SK-N-SH (cell line): ENCODE data around the gene SCAMP2. TPM values are rescaled to one million over a fixed set of nuclear protein-coding genes. Genes with fewer than 3 reads are reported as not detected.
"Not testable (repeated sequence)": the region's sequence is repeated elsewhere in the genome, so short reads cannot be mapped to it uniquely, and the experiment has no call there.

Experiments
- CTCF ChIA-PET: fragments of 300-600, 350-600 bp; formaldehyde crosslinking; extraction: SDS; loops from one replicate; lab custom pipeline; 2021; lab: Yijun Ruan, JAX
- POLR2A ChIA-PET: fragments of 350-600 bp; sonication (Branson Sonifier 250); formaldehyde crosslinking; extraction: SDS; loops from one replicate; lab custom pipeline; 2020; ENCODE audit warnings: antibody characterized with exemption, inconsistent platforms; lab: Yijun Ruan, JAX
- DNase-seq: peaks from one replicate; pipeline ENCODE4 v3.0.0; 2012
- H2AFZ ChIP-seq: fragments of 200-600 bp; sonication (generic); 2 replicates; pipeline ENCODE4 v1.8.1; 2016; ENCODE audit warnings: antibody characterized with exemption, mild to moderate bottlenecking, low read depth
- H3F3A ChIP-seq: fragments of 200-600 bp; sonication (generic); replicated peaks from 2 replicates; pipeline ENCODE3; 2016; ENCODE audit warnings: antibody characterized with exemption, mild to moderate bottlenecking; ENCODE audit not compliant: insufficient read depth
- H3K27ac ChIP-seq, 2 experiments: fragments of 200-500 bp in 1 of 2; fragments of 200-600 bp in 1 of 2; sonication (Bioruptor generic) in 1 of 2; sonication (generic), shearing (Covaris generic) in 1 of 2; 2 replicates each; pipeline versions ENCODE4 v1.5.1 to v1.6.1; 2014 to 2016; ENCODE audit warnings: low read depth in 2 of 2, inconsistent platforms in 1 of 2, low read length in 1 of 2, mild to moderate bottlenecking in 1 of 2, mixed read lengths in 1 of 2
- H3K27me3 ChIP-seq: fragments of 200-600 bp; sonication (generic), shearing (Covaris generic); 2 replicates; pipeline ENCODE4 v1.6.1; 2016; ENCODE audit warnings: mixed run types; ENCODE audit not compliant: insufficient read depth
- H3K36me3 ChIP-seq, 2 experiments: fragments of 200-500 bp in 1 of 2; fragments of 200-600 bp in 1 of 2; sonication (Bioruptor generic) in 1 of 2; sonication (generic) in 1 of 2; replicated peaks in 1 of 2; 2 replicates each; pipeline versions ENCODE3 to v1.5.1; 2014 to 2016; ENCODE audit warnings: low read length in 1 of 2, mild to moderate bottlenecking in 1 of 2; ENCODE audit not compliant: insufficient read depth in 2 of 2, control insufficient read depth in 1 of 2
- H3K4me1 ChIP-seq, 2 experiments: fragments of 200-500 bp in 1 of 2; fragments of 200-600 bp in 1 of 2; sonication (Bioruptor generic) in 1 of 2; sonication (generic), shearing (Covaris generic) in 1 of 2; 2 replicates each; pipeline versions ENCODE4 v1.5.1 to v1.6.1; 2014 to 2016; ENCODE audit warnings: low read depth in 1 of 2, low read length in 1 of 2, mixed run types in 1 of 2; ENCODE audit not compliant: insufficient read depth in 2 of 2, control insufficient read depth in 1 of 2
- H3K4me2 ChIP-seq: fragments of 200-600 bp; sonication (generic), shearing (Covaris generic); 2 replicates; pipeline ENCODE4 v1.6.1; 2017; ENCODE audit warnings: mixed run types
- H3K4me3 ChIP-seq, 2 experiments: fragments of 200-500 bp in 1 of 2; fragments of 200-600 bp in 1 of 2; sonication (Bioruptor generic) in 1 of 2; sonication (generic), shearing (Covaris generic) in 1 of 2; 2 replicates each; pipeline versions ENCODE4 v1.5.1 to v1.8.1; 2014 to 2016; ENCODE audit warnings: low read depth in 2 of 2, inconsistent platforms in 1 of 2, low read length in 1 of 2, mild to moderate bottlenecking in 1 of 2, mixed read lengths in 1 of 2, moderate library complexity in 1 of 2
- H3K79me2 ChIP-seq: fragments of 200-600 bp; sonication (generic); 2 replicates; pipeline ENCODE4 v1.8.1; 2017; ENCODE audit warnings: mild to moderate bottlenecking; ENCODE audit not compliant: insufficient read depth
- H3K9ac ChIP-seq: fragments of 200-600 bp; sonication (generic); 2 replicates; pipeline ENCODE4 v1.6.1; 2017; ENCODE audit warnings: mixed run types
- H3K9me2 ChIP-seq: fragments of 200-600 bp; sonication (generic); 2 replicates; pipeline ENCODE4 v1.6.1; 2017; ENCODE audit warnings: mixed run types
- H3K9me3 ChIP-seq: fragments of 200-600 bp; sonication (generic); 2 replicates; pipeline ENCODE4 v1.6.1; 2017; ENCODE audit warnings: mixed run types, mild to moderate bottlenecking, moderate library complexity
- H4K20me1 ChIP-seq: fragments of 200-600 bp; sonication (generic); 2 replicates; pipeline ENCODE4 v1.6.1; 2017; ENCODE audit warnings: mild to moderate bottlenecking, mixed run types; ENCODE audit not compliant: insufficient read depth
- ELF1 ChIP-seq: IDR thresholded peaks from 2 replicates; pipeline ENCODE4 v1.4.0; 2012
- FOSL2 ChIP-seq: IDR thresholded peaks from 2 replicates; pipeline ENCODE4 v1.4.0; 2012; ENCODE audit warnings: low read depth, mild to moderate bottlenecking, moderate library complexity, borderline replicate concordance
- GABPA ChIP-seq: IDR thresholded peaks from 2 replicates; pipeline ENCODE4 v1.4.0; 2012; ENCODE audit warnings: low read depth, mild to moderate bottlenecking
- GATA2 ChIP-seq: sonication (generic); formaldehyde crosslinking; IDR thresholded peaks from 2 replicates; pipeline ENCODE4 v1.5.0; 2020; ENCODE audit warnings: mild to moderate bottlenecking, missing genetic modification reagents
- MAX ChIP-seq: IDR thresholded peaks from 2 replicates; pipeline ENCODE4 v1.4.0; 2012; ENCODE audit warnings: low read depth
- MEF2A ChIP-seq: IDR thresholded peaks from 2 replicates; pipeline ENCODE4 v1.4.0; 2012; ENCODE audit warnings: low read depth, borderline replicate concordance
- RAD21 ChIP-seq: IDR thresholded peaks from 2 replicates; pipeline ENCODE4 v1.6.1; 2012; ENCODE audit warnings: mild to moderate bottlenecking, low read length
- REST ChIP-seq: IDR thresholded peaks from 2 replicates; pipeline ENCODE4 v1.6.1; 2012; ENCODE audit warnings: mild to moderate bottlenecking, low read depth, low read length, moderate library complexity
- SIN3A ChIP-seq: IDR thresholded peaks from 2 replicates; pipeline ENCODE4 v1.6.1; 2012; ENCODE audit warnings: low read depth, mild to moderate bottlenecking, low read length, moderate library complexity, borderline replicate concordance
- SMC3 ChIP-seq: IDR thresholded peaks from 2 replicates; pipeline ENCODE4 v1.6.1; 2012; ENCODE audit warnings: low read depth, low read length, improper control_type of control experiment
- TAF1 ChIP-seq: IDR thresholded peaks from 2 replicates; pipeline ENCODE4 v1.6.1; 2012; ENCODE audit warnings: low read depth, mild to moderate bottlenecking, low read length, moderate library complexity, borderline replicate concordance
- TEAD4 ChIP-seq: IDR thresholded peaks from 2 replicates; pipeline ENCODE4 v1.4.0; 2012; ENCODE audit warnings: mild to moderate bottlenecking, borderline replicate concordance; ENCODE audit not compliant: insufficient read depth
- USF2 ChIP-seq: fragments of 150-350 bp; IDR thresholded peaks from 2 replicates; pipeline ENCODE4 v1.6.1; 2017; ENCODE audit warnings: antibody characterized with exemption, low read length, low read depth, borderline replicate concordance
- WGBS: methylation state at CpG from one replicate; pipeline ENCODE4 v1.1.6; 2017; ENCODE audit warnings: low lambda C conversion rate; 5-methylcytosine and 5-hydroxymethylcytosine counted together
- polyA plus RNA-seq, 3 experiments: library from polyadenylated mRNA; depleted of rRNA; stranded (reverse); fragments of >200 nt; gene quantifications; 2 replicates each; pipeline ENCODE4 v1.2.3, GENCODE V29; 2012
- TF ChIP-seq, protein P1 (sequence below): IDR thresholded peaks from 2 replicates; pipeline ENCODE4; 2012

The SCAMP2 gene
- polyA plus RNA-seq, 1 of the 3 experiments (the other 2 are of a cell fraction): 88.1 TPM

- no peak overlapping the region for H3K4me2 ChIP-seq
- no peak for DNase-seq
- no peaks in the 10 kb centered on the region for H3K4me1 ChIP-seq
- peaks cover 10% of the 10 kb centered on the region for H3F3A ChIP-seq
- no peaks in the 10 kb centered on the region for H3K9me2 ChIP-seq
- H3K27ac ChIP-seq: no peak overlapping the region
- H2AFZ ChIP-seq: no peak overlapping the region
- no peak overlapping the region for H3K9ac ChIP-seq
- ChIA-PET POLR2A (no interaction called here), CTCF (interaction anchor here (0.6 to 2.0 kb wide), 5 partner anchors 8 to 147 kb away, joined by 3 to 5 read pairs (median 3); no protein-coding TSS in a partner anchor)
- H3K9me3 ChIP-seq: no peaks in the 10 kb centered on the region
- peaks cover 26 to 51% of the 10 kb centered on the region in 2 experiments for H3K36me3 ChIP-seq
- H3K4me3 ChIP-seq: no peak overlapping the region
- no peaks in the 10 kb centered on the region for H4K20me1 ChIP-seq
- H3K27me3 ChIP-seq: no peaks in the 10 kb centered on the region
- 98% methylated on average over 6 of the region's 6 CpGs for WGBS
- TF ChIP-seq USF2 (no peak), GATA2 (no peak)
- H3K79me2 ChIP-seq: no peaks in the 10 kb centered on the region
Observed at GRCh38 chr15:74917676-74918075, 44.5 kb upstream of the SCAMP2 start.

DNA sequence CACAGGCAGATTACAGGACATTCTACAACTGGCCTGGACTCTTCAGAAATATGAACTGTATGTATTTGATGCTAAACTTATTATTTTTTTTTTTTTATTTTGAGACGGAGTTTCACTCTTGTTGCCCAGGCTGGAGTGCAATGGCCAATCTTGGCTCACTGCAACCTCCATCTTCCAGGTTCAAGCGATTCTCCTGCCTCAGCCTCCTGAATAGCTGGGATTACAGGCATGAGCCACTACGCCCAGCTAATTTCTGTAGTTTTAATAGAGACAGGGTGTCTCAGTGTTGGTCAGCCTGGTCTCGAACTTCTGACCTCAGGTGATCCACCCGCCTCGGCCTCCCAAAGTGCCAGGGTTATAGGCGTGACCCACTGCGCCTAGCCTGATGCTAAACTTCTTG, 40.6 kb upstream of the SCAMP2 start:
- H3K9me3 ChIP-seq, DNase-seq, H3K27me3 ChIP-seq, H3K4me1 ChIP-seq, H2AFZ ChIP-seq, H3K4me3 ChIP-seq, H3K79me2 ChIP-seq, H3K9me2 ChIP-seq, H3K4me2 ChIP-seq, H3F3A ChIP-seq, H4K20me1 ChIP-seq, H3K9ac ChIP-seq, H3K27ac ChIP-seq: not testable (repeated sequence)
- CTCF ChIA-PET: interaction anchor here (0.8 to 5.0 kb wide), 5 partner anchors 10 to 439 kb away, joined by 3 to 32 read pairs (median 4); no protein-coding TSS in a partner anchor
- 97% methylated on average over 8 of the region's 8 CpGs for WGBS
- POLR2A ChIA-PET: interaction anchor here (0.8 kb wide), 1 partner anchor 137 kb away, joined by 3 read pairs; no protein-coding TSS in a partner anchor
- peaks cover 9 to 24% of the 10 kb centered on the region in 2 experiments for H3K36me3 ChIP-seq

- H3K4me3 ChIP-seq: no peak overlapping the region
- H3K9me2 ChIP-seq: no peaks in the 10 kb centered on the region
- H3K9ac ChIP-seq: no peak overlapping the region
- DNase-seq: no peak
- peaks cover 10% of the 10 kb centered on the region for H3F3A ChIP-seq
- H3K36me3 ChIP-seq: peaks cover 5 to 21% of the 10 kb centered on the region in 2 experiments
- no peaks in the 10 kb centered on the region for H3K79me2 ChIP-seq
- no peaks in the 10 kb centered on the region for H3K27me3 ChIP-seq
- POLR2A ChIA-PET: interaction anchor here (1.5 kb wide), 1 partner anchor 11 kb away, joined by 4 read pairs; no protein-coding TSS in a partner anchor
- no peak overlapping the region for H2AFZ ChIP-seq
- no peak overlapping the region for H3K27ac ChIP-seq
- 94% methylated on average over 9 of the region's 9 CpGs for WGBS
- CTCF ChIA-PET: interaction anchor here (0.8 to 5.0 kb wide), 5 partner anchors 9 to 439 kb away, joined by 3 to 32 read pairs (median 4); no protein-coding TSS in a partner anchor
- no peaks in the 10 kb centered on the region for H3K9me3 ChIP-seq
- H3K4me1 ChIP-seq: no peaks in the 10 kb centered on the region
- H4K20me1 ChIP-seq: no peaks in the 10 kb centered on the region
- H3K4me2 ChIP-seq: no peak overlapping the region
- TF ChIP-seq USF2: no peak
- TF ChIP-seq TEAD4: no peak
- TF ChIP-seq RAD21: no peak
- TF ChIP-seq MEF2A: no peak
- no peak for TF ChIP-seq SIN3A
- TF ChIP-seq TAF1: no peak
- no peak for TF ChIP-seq GABPA
- no peak for TF ChIP-seq SMC3
- no peak for TF ChIP-seq REST
- TF ChIP-seq, protein P1, sequence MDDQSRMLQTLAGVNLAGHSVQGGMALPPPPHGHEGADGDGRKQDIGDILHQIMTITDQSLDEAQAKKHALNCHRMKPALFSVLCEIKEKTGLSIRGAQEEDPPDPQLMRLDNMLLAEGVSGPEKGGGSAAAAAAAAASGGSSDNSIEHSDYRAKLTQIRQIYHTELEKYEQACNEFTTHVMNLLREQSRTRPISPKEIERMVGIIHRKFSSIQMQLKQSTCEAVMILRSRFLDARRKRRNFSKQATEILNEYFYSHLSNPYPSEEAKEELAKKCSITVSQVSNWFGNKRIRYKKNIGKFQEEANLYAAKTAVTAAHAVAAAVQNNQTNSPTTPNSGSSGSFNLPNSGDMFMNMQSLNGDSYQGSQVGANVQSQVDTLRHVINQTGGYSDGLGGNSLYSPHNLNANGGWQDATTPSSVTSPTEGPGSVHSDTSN: no peak
- no peak for TF ChIP-seq MAX
- TF ChIP-seq ELF1: no peak
- no peak for TF ChIP-seq FOSL2
Observed at GRCh38 chr15:74913041-74913440, 39.9 kb upstream of the SCAMP2 start.
